ENCODE measurements around the gene PEPD.
"Not testable (repeated sequence)": the region's sequence is repeated elsewhere in the genome, so short reads cannot be mapped to it uniquely, and the experiment has no call there.

PEPD gene

GRCh38 chr19:33490596-33490995, 31.0 kb downstream of the PEPD start:
- not testable (repeated sequence) for H3K9me3 Mint-ChIP-seq; H3K27me3 Mint-ChIP-seq; DNase-seq (ENCODE audit: low spot score in 2 of 2); H3K4me1 Mint-ChIP-seq; H3K27ac Mint-ChIP-seq; ATAC-seq (ENCODE audit: low read depth); H3K4me3 Mint-ChIP-seq
- peaks cover 20% of the 10 kb centered on the region for H3K36me3 Mint-ChIP-seq

DNA sequence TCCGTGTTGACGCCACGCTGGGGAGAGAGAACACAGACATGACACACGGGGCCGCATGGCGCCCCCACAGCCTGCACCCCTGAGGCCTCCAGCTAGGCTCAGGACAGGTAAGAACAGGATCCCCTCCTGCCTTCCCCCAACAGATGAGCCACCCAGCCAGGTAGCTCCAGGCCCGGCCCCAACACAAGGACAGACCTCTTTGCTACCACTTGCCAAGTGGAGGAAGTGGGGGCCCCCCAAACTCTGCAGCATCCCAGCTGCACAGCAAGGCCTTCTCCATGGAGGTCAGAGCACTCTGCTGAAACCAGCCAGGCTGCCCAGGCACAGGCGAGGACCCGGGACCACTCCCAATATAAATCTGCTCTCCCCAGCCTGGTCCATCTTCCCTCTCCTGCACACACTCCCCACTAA, 31.5 kb downstream of the PEPD start:
- Mint-ChIP-seq H3K27ac (no peak overlapping the region), H3K9me3 (no peaks in the 10 kb centered on the region), H3K4me1 (no peaks in the 10 kb centered on the region), H3K4me3 (no peak overlapping the region), H3K36me3 (peaks cover 22% of the 10 kb centered on the region), H3K27me3 (no peaks in the 10 kb centered on the region)
- ATAC-seq (ENCODE audit: low read depth), result no peak
- no peak for DNase-seq (ENCODE audit: low spot score in 2 of 2)

DNA sequence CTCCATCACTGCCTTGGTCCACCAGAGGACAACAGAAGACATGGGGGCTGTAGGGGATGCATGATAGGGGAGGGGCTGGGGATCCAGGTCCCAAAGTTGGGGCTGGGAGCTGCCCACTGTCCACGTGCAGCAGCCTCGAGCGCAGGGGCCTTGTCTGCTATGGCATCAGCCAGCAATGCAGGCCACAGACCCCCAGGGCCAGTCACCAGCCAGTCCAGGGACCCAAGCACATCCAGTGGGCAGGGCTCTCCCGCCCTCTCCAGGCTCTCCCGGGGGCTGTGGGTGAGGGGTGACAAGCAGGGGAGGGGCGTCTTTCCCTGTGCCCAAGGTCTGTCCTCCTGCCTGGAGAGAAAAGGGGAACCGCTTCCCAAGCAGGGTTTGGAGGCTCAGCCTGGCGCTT, 32.8 kb downstream of the PEPD start:
- ATAC-seq (ENCODE audit: low read depth) (no peak), DNase-seq (ENCODE audit: low spot score in 2 of 2) (no peak)
- Mint-ChIP-seq H3K27me3 (no peaks in the 10 kb centered on the region), H3K4me1 (no peaks in the 10 kb centered on the region), H3K9me3 (peaks cover 3% of the 10 kb centered on the region), H3K4me3 (no peak overlapping the region), H3K27ac (no peak overlapping the region), H3K36me3 (peaks cover 27% of the 10 kb centered on the region)

DNA sequence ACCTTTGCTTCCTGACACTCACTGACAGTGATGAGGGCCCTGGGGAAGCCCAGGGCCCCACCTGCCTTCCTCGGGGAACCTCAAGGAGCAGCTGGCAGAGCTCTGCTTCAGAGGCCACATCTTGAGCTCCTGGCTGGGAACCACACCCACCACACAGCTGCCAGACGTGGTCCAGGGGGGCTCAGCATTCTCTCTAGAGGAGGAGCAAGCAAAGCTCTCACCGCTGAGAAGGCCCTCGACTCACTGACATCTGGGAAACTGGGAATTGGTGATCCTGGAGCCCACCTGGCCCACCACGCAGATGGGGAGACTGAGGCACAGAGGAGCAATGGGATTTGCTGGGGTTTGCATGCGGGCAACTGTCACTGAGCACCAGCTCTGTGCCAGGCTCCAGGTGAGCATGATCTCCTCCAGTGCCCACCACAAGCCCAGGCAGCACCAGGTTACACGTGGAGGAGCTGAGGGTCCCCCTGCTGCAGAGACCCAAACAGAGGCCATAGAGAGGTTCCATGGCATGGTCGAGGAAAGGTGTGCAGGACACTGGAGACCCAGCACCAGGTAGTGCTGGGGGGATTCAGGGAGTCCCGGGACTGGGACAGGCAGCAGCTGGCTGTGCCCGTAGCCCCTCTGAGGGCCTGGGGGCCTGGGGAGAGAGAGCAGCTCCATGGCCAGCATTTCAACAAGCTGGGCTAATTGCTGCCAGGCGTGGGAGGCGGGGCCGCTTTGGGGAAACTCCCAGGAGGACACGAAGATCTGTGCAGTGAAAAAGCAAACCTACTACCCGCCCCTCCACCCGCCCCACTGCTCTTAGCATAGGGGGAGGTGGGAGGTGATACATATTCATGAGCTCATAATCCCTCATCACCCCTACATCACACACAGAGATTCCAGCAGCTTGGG, 33.4 kb downstream of the PEPD start:
- peaks cover 4% of the 10 kb centered on the region for H3K9me3 Mint-ChIP-seq
- peaks cover 31% of the 10 kb centered on the region for H3K36me3 Mint-ChIP-seq
- ATAC-seq (ENCODE audit: low read depth) (no peak), DNase-seq (ENCODE audit: low spot score in 2 of 2) (no peak)
- no peak overlapping the region for H3K4me3 Mint-ChIP-seq
- H3K27ac Mint-ChIP-seq, result no peak overlapping the region
- no peaks in the 10 kb centered on the region for H3K4me1 Mint-ChIP-seq
- no peaks in the 10 kb centered on the region for H3K27me3 Mint-ChIP-seq

DNA sequence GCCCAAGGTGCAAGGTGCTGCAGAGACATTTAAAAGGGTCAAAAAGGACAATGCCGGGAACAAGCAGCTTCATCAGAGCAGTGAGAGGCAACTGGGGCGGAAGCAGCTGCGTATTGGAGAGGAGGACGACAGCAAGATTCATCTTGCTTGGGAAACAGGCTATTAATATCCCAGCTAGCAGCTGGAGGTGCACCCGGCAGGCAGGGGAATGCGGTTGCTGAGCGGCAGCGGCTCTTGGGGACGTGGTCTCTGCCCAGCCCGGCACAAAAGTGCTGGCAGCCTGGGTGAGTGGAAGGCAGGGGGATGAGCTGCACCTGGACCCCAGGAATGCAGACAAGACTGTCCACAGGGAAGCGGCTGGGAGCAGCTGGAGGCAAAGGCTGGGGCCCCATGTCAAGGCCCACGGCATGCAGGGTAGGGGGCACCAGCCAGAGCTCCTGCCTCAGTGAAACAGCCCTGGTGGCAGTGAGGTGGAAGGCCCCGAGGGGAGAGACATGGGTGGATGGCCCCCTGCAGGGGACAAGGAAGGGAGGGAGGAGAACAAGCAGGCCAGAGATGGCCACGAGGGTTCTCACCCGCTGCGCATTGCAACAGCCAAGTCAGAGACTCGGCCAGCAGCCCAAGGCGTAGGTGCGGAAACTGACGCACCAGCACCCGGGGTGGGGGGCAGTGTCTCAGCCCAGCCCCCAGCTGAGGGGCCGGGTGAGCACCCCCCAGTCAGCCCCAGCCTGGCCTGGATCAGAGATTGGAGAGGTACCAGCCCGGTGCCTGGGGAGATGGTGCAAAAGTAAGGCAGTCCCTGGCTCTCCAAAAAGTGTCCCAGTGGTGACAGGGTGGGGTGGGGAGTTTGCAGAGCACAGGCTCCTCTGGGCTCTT, 34.4 kb downstream of the PEPD start:
- H3K9me3 Mint-ChIP-seq, result peaks cover 9% of the 10 kb centered on the region
- H3K4me1 Mint-ChIP-seq, result no peaks in the 10 kb centered on the region
- peaks cover 36% of the 10 kb centered on the region for H3K36me3 Mint-ChIP-seq
- H3K27ac Mint-ChIP-seq, result no peak overlapping the region
- DNase-seq (ENCODE audit: low spot score in 2 of 2) (no peak), ATAC-seq (ENCODE audit: low read depth) (no peak)
- H3K27me3 Mint-ChIP-seq, result no peaks in the 10 kb centered on the region
- no peak overlapping the region for H3K4me3 Mint-ChIP-seq

DNA sequence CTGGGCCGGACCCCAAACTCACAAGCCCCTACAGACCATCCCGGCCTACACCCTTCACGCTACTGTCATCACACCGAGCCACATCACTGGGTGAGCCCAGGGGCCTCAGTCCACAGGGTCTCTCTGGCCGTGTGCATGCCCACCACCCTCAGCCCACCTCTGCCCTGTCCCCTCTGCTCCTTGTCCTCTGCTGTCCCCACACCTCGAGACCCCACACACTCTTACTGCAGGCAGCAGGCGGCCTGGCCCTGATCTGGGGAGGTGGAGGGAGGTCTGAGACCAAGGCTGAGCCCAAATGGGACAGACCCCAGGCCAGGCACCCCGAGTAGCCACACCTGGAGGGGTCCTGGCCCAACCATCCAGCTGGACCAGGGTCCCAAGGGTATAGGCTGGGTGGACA, 35.2 kb downstream of the PEPD start:
- Mint-ChIP-seq H3K36me3 (peaks cover 41% of the 10 kb centered on the region), H3K9me3 (peaks cover 9% of the 10 kb centered on the region), H3K27ac (no peak overlapping the region), H3K4me1 (no peaks in the 10 kb centered on the region), H3K4me3 (no peak overlapping the region), H3K27me3 (no peaks in the 10 kb centered on the region)
- no peak for DNase-seq (ENCODE audit: low spot score in 2 of 2)
- ATAC-seq (ENCODE audit: low read depth), result no peak

DNA sequence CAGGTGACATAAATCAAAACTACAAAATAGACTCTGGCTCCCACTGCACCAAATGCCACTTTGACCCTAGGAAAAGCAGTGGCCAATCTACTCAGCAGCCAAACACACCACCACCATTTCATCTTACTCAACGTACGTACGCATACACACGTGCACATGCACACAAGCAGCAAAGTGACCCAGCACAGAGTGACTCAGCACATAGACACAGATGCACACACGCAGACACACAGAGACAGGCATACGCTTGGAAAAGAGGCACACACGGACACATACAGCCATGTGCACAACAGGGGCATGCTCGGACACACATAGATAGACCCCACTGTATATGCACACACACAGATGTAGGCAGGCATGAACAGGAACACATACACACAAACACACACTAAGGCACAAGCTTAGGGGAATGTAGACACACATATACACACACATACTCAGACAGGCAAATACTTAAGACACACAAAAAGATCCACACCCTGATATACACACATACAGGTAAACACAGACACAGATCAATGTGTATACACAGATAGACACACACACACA, 37.3 kb downstream of the PEPD start:
- Mint-ChIP-seq H3K27ac (no peak overlapping the region), H3K36me3 (peaks cover 52% of the 10 kb centered on the region), H3K27me3 (no peaks in the 10 kb centered on the region), H3K9me3 (peaks cover 13% of the 10 kb centered on the region), H3K4me3 (no peak overlapping the region), H3K4me1 (no peaks in the 10 kb centered on the region)
- ATAC-seq (ENCODE audit: low read depth), result no peak
- DNase-seq (ENCODE audit: low spot score in 2 of 2), result no peak

DNA sequence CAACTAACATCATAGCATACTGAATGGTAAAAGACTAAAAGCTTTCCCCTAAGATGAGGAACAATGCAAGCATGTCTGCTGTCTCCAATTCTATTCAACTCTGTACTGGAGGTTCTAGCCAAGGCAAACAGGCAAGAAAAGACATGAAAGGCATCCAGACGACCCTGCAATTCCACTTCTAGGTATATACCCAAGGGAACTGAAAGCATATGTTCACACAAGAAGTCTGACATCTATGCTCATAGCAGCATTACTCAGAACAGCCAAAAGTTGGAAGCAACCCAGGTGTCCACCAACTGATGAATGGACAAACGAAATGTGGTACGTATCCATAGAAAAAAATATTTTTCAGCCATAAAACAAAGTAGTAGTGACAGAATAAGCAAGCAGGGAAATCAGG, 39.1 kb downstream of the PEPD start:
- no peak for DNase-seq (ENCODE audit: low spot score in 2 of 2)
- H3K36me3 Mint-ChIP-seq, result peaks cover 63% of the 10 kb centered on the region

GRCh38 chr19:33481863-33482262, 39.7 kb downstream of the PEPD start:
- Mint-ChIP-seq H3K27me3 (no peaks in the 10 kb centered on the region), H3K4me3 (no peak overlapping the region), H3K36me3 (peaks cover 65% of the 10 kb centered on the region), H3K4me1 (no peaks in the 10 kb centered on the region), H3K9me3 (peaks cover 13% of the 10 kb centered on the region), H3K27ac (no peak overlapping the region)
- DNase-seq (ENCODE audit: low spot score in 2 of 2), result no peak
- ATAC-seq (ENCODE audit: low read depth), result no peak

More for the DNA sequence above, 39.1 kb downstream of the PEPD start:
- ATAC-seq (ENCODE audit: low read depth), result no peak
- Mint-ChIP-seq H3K9me3 (peaks cover 13% of the 10 kb centered on the region), H3K4me1 (no peaks in the 10 kb centered on the region), H3K27me3 (no peaks in the 10 kb centered on the region), H3K4me3 (no peak overlapping the region), H3K27ac (no peak overlapping the region)

- not testable (repeated sequence) for H3K4me1 Mint-ChIP-seq; DNase-seq (ENCODE audit: low spot score in 2 of 2); H3K4me3 Mint-ChIP-seq; H3K27ac Mint-ChIP-seq; H3K27me3 Mint-ChIP-seq; ATAC-seq (ENCODE audit: low read depth)
- Mint-ChIP-seq H3K36me3 (peaks cover 62% of the 10 kb centered on the region), H3K9me3 (peaks cover 12% of the 10 kb centered on the region)
Observed at GRCh38 chr19:33479570-33479969, 42.0 kb downstream of the PEPD start.

DNA sequence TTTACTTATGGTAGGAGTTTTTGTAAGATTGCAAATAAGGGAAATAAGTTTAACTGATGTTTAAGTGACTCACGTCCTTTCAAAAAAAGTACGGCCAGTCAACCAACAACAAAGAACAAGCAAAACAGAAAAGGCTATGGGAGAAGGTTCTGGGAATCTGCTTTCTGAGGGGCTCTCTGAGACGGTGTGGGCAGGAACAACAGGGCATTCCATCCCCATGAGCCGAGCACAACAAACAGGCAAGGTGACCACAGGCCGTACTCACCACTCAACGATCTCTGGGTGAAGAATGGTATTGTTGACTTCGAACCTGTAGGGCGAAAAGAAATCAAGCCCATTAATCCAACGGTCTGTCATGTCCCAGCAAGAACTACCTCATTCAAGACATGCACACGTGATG, 43.8 kb downstream of the PEPD start:
- Mint-ChIP-seq H3K36me3 (peaks cover 55% of the 10 kb centered on the region), H3K4me3 (no peak overlapping the region), H3K9me3 (peaks cover 8% of the 10 kb centered on the region), H3K4me1 (no peaks in the 10 kb centered on the region), H3K27ac (no peak overlapping the region), H3K27me3 (no peaks in the 10 kb centered on the region)
- DNase-seq (ENCODE audit: low spot score in 2 of 2) (no peak), ATAC-seq (ENCODE audit: low read depth) (no peak)

DNA sequence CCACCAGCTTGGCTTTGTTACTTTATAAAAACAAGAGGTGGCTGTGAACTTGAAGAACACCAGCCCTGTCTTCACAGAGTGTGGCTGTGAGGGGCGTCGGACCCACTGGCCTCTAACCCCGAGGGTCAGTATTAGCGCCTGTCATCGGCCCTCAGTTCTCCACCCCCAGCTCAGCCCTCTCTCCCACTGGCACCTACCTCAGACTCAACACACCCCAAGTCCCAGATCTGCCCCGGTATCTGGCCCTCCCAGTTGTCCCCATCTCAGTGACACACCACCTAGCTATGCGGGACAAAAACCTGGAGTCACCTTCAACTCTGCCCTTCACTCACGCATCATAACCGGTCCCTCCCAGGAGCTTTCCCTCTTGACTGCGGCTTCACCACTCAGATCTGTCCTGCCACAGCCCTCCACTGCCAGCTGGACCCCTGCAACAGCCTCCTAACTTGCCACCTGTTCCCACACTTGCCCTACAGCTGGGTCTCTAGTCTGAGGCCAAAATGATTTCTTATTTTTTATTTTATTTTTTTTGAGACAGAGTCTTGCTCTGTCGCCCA, 45.4 kb downstream of the PEPD start:
- peaks cover 4% of the 10 kb centered on the region for H3K9me3 Mint-ChIP-seq
- H3K4me1 Mint-ChIP-seq, result no peaks in the 10 kb centered on the region
- DNase-seq (ENCODE audit: low spot score in 2 of 2) (no peak), ATAC-seq (ENCODE audit: low read depth) (no peak)
- no peak overlapping the region for H3K4me3 Mint-ChIP-seq
- no peaks in the 10 kb centered on the region for H3K27me3 Mint-ChIP-seq
- peaks cover 47% of the 10 kb centered on the region for H3K36me3 Mint-ChIP-seq
- no peak overlapping the region for H3K27ac Mint-ChIP-seq

DNA sequence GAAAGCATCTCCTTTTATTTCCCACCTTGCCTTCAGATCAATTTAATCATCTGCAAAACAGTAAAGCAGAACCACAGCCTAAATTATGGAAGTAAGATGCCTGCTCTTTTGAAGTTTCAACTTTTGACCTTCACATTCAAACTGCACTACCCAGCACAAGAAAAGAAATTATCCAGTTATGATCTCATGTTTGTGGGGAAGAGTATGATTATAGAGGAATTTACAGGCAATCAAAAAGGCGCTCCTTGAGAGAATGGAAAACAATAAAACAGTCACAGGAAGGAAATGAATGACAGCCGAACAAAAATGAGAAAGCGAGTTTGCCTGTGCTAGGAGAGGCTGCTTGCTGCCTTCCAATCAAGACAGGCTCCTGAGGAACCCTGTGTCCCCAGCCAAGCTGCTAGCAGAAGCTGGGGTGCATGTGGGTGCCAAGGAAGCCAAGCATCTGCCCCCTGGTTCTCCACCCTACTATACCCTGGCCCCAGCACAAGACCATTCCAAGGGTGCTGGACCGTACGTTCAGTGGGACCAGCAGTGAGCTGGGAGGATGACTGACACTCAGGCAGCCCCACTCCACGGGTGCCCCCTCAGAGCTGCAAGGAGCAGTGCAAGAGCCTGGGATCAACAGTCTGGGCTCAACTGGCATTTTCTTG, 47.8 kb downstream of the PEPD start:
- peaks cover 40% of the 10 kb centered on the region for H3K36me3 Mint-ChIP-seq
- no peak for DNase-seq (ENCODE audit: low spot score in 2 of 2)
- no peak overlapping the region for H3K27ac Mint-ChIP-seq
- no peaks in the 10 kb centered on the region for H3K9me3 Mint-ChIP-seq
- no peak overlapping the region for H3K4me3 Mint-ChIP-seq
- H3K27me3 Mint-ChIP-seq, result no peaks in the 10 kb centered on the region
- no peak for ATAC-seq (ENCODE audit: low read depth)
- no peaks in the 10 kb centered on the region for H3K4me1 Mint-ChIP-seq

All from memory B cell (primary cell).